HepG2 (cell line): ENCODE measurements around the gene RPL23. TPM values are rescaled to one million over a fixed set of nuclear protein-coding genes. Genes with fewer than 3 reads are reported as not detected.
A peak's percentile ranks its signal among the peaks of the same experiment; 100 is the strongest.

Source experiments
- AKNA ChIP-seq: sonication (generic); formaldehyde crosslinking; IDR thresholded peaks from 2 replicates; pipeline ENCODE4 v1.4.0; 2020; ENCODE audit warnings: missing genetic modification reagents, borderline replicate concordance
- ARID4A ChIP-seq: sonication (generic); formaldehyde crosslinking; IDR thresholded peaks from 2 replicates; pipeline ENCODE4 v1.5.0; 2020; ENCODE audit warnings: mild to moderate bottlenecking, missing genetic modification reagents, borderline replicate concordance
- EP300 ChIP-seq, 3 experiments: sonication (generic) in 1 of 3; formaldehyde crosslinking in 1 of 3; IDR thresholded peaks; 2 replicates each; pipeline versions ENCODE4 v1.5.1 to v1.6.1; 2011 to 2020; ENCODE audit warnings: low read depth in 2 of 3, low read length in 2 of 3, borderline replicate concordance in 1 of 3, improper control_type of control experiment in 1 of 3, mild to moderate bottlenecking in 1 of 3, missing genetic modification reagents in 1 of 3, moderate library complexity in 1 of 3
- ETV5 ChIP-seq: IDR thresholded peaks from 2 replicates; pipeline ENCODE4 v1.6.1; 2018; ENCODE audit warnings: missing biosample characterization, missing genetic modification reagents, inconsistent platforms, borderline replicate concordance
- HIVEP1 ChIP-seq: sonication (generic); formaldehyde crosslinking; IDR thresholded peaks from 2 replicates; pipeline ENCODE4 v1.4.0; 2020; ENCODE audit warnings: mild to moderate bottlenecking, missing genetic modification reagents
- JDP2 ChIP-seq: sonication (generic); formaldehyde crosslinking; IDR thresholded peaks from 2 replicates; pipeline ENCODE4 v1.8.1; 2022; ENCODE audit warnings: missing genetic modification reagents, borderline replicate concordance
- MAZ ChIP-seq, 2 experiments: sonication (generic) in 1 of 2; formaldehyde crosslinking in 1 of 2; IDR thresholded peaks; 2 replicates each; pipeline versions ENCODE4 v1.5.0 to v1.6.1; 2012 to 2020; ENCODE audit warnings: low read depth in 2 of 2, mild to moderate bottlenecking in 2 of 2, borderline replicate concordance in 1 of 2, improper control_type of control experiment in 1 of 2, low read length in 1 of 2, missing genetic modification reagents in 1 of 2, moderate library complexity in 1 of 2
- NAIF1 ChIP-seq: sonication (generic); formaldehyde crosslinking; IDR thresholded peaks from 2 replicates; pipeline ENCODE4 v1.5.0; 2020; ENCODE audit warnings: mild to moderate bottlenecking, missing genetic modification reagents, borderline replicate concordance
- NFYC ChIP-seq: IDR thresholded peaks from 2 replicates; pipeline ENCODE4 v1.6.1; 2016; ENCODE audit warnings: missing genetic modification reagents, missing compliant biosample characterization
- NR2F6 ChIP-seq, 2 experiments: IDR thresholded peaks; 2 replicates each; pipeline ENCODE4 v1.6.1; 2016; ENCODE audit warnings: antibody characterized with exemption in 1 of 2, mild to moderate bottlenecking in 1 of 2
- RFXANK ChIP-seq: IDR thresholded peaks from 2 replicates; pipeline ENCODE4 v1.6.1; 2016
- RXRB ChIP-seq: IDR thresholded peaks from 2 replicates; pipeline ENCODE4 v1.6.1; 2016; ENCODE audit warnings: borderline replicate concordance, missing genetic modification reagents, missing compliant biosample characterization
- SAP130 ChIP-seq: IDR thresholded peaks from 2 replicates; pipeline ENCODE4 v1.6.1; 2016; ENCODE audit warnings: low read depth
- SP4 ChIP-seq: sonication (generic); formaldehyde crosslinking; IDR thresholded peaks from 2 replicates; pipeline ENCODE4 v1.8.1; 2023; ENCODE audit warnings: mild to moderate bottlenecking, missing genetic modification reagents
- STAG1 ChIP-seq: sonication (generic); formaldehyde crosslinking; IDR thresholded peaks from 2 replicates; pipeline ENCODE4 v1.4.0; 2020; ENCODE audit warnings: missing genetic modification reagents
- ZBTB39 ChIP-seq: sonication (generic); formaldehyde crosslinking; IDR thresholded peaks from 2 replicates; pipeline ENCODE4 v1.5.0; 2020; ENCODE audit warnings: missing genetic modification reagents
- ZSCAN12 ChIP-seq: sonication (generic); formaldehyde crosslinking; IDR thresholded peaks from 2 replicates; pipeline ENCODE4 v1.9.0; 2021; ENCODE audit warnings: mild to moderate bottlenecking, missing genetic modification reagents
- polyA plus RNA-seq, 8 experiments: library from polyadenylated mRNA; depleted of rRNA in 3 of 8; stranded (reverse) in 7 of 8; unstranded in 1 of 8; fragments of >200 nt; fragmentation: Illumina TruSeq in 4 of 8; extraction: Trizol in 4 of 8; gene quantifications; 2 replicates each; pipeline versions ENCODE4 v1.2.1 to v1.2.3, GENCODE V29; 2011 to 2016; ENCODE audit warnings: low read depth in 4 of 8, missing spikeins in 1 of 8, mixed read lengths in 1 of 8; ENCODE audit not compliant: insufficient read depth in 1 of 8
- total RNA-seq, 5 experiments: library from RNA; depleted of rRNA; stranded (reverse); fragments of >200 nt; fragmentation: Illumina TruSeq; extraction: Trizol; gene quantifications; 2 replicates each; pipeline ENCODE4 v1.2.3, GENCODE V29; 2016; ENCODE audit warnings: low read depth in 1 of 5

RPL23 gene
- total and polyA plus RNA-seq, 2 of the 13 experiments (the other 11 are each of a cell fraction or from before 2014, with no cell fraction given), result 2,790 to 4,860 TPM

GRCh38 chr17:38885044-38885727 lies 31.7 kb upstream of the RPL23 start (continued):
- TF ChIP-seq NR2F6 (IDR thresholded peaks at IDR 0.05) (0 out of 2 replicates have a peak, but pooled peaks have one; percentile 7), NR2F6 (CRISPR knock-in tag; IDR thresholded peaks at IDR 0.05) (peak; percentile 38; the same call in 1 of the 2 replicates), ZBTB39 (CRISPR knock-in tag) (no peak), RFXANK (CRISPR knock-in tag) (no peak), STAG1 (CRISPR knock-in tag) (no peak), SAP130 (CRISPR knock-in tag) (peak; percentile 77), NFYC (CRISPR knock-in tag) (peak; percentile 27; the same call in 1 of the 2 replicates), ARID4A (peak; percentile 82), JDP2 (CRISPR knock-in tag) (no peak), RXRB (0 out of 2 replicates have a peak, but pooled peaks have one; percentile 16), MAZ (IDR thresholded peaks at IDR 0.05; ENCODE audit: borderline replicate concordance, low read depth, low read length) (no peak), MAZ (CRISPR knock-in tag; IDR thresholded peaks at IDR 0.05; ENCODE audit: low read depth) (no peak), HIVEP1 (CRISPR knock-in tag) (0 out of 2 replicates have a peak, but pooled peaks have one; percentile 29), ETV5 (CRISPR knock-in tag) (no peak), AKNA (CRISPR knock-in tag) (no peak), EP300 (IDR thresholded peaks at IDR 0.05; ENCODE audit: low read depth in 2 of 2, low read length in 2 of 2) (no peak), EP300 (CRISPR knock-in tag; IDR thresholded peaks at IDR 0.05; ENCODE audit: borderline replicate concordance) (0 out of 2 replicates have a peak, but pooled peaks have one; percentile 15), NAIF1 (CRISPR knock-in tag) (no peak), SP4 (no peak), ZSCAN12 (CRISPR knock-in tag) (no peak)
